NT2/D1 (cell line): ENCODE results near the gene MAPK9.

Experiments used
- DNase-seq: peaks from one replicate; pipeline ENCODE4 v3.0.0-alpha.2; 2011; ENCODE audit warnings: low read depth, low spot score
- H3K27me3 ChIP-seq: 2 replicates; pipeline ENCODE4 v1.6.0; 2011; ENCODE audit warnings: mild to moderate bottlenecking; ENCODE audit not compliant: insufficient read length, insufficient read depth
- H3K36me3 ChIP-seq: 2 replicates; pipeline ENCODE4 v1.6.1; 2011; ENCODE audit warnings: mild to moderate bottlenecking, low read length, mixed read lengths; ENCODE audit not compliant: insufficient read depth, insufficient read length
- H3K4me1 ChIP-seq: 2 replicates; pipeline ENCODE4 v1.5.1; 2011; ENCODE audit not compliant: insufficient read depth, insufficient read length
- H3K4me3 ChIP-seq: 2 replicates; pipeline ENCODE4 v1.5.1; 2011; ENCODE audit warnings: low read depth; ENCODE audit not compliant: insufficient read length
- H3K9ac ChIP-seq: 2 replicates; pipeline ENCODE4 v1.6.0; 2011; ENCODE audit warnings: low read depth; ENCODE audit not compliant: insufficient read length
- H3K9me3 ChIP-seq: 2 replicates; pipeline ENCODE4 v1.5.1; 2011; ENCODE audit warnings: mild to moderate bottlenecking, low read length; ENCODE audit not compliant: insufficient read depth
- SUZ12 ChIP-seq: IDR thresholded peaks from 2 replicates; pipeline ENCODE4 v1.6.1; 2011; ENCODE audit not compliant: insufficient read length, insufficient read depth; ENCODE audit errors: extremely low read depth
- YY1 ChIP-seq: IDR thresholded peaks from 2 replicates; pipeline ENCODE4 v1.6.1; 2011; ENCODE audit not compliant: insufficient read length, insufficient read depth
- ZNF274 ChIP-seq: IDR thresholded peaks from 2 replicates; pipeline ENCODE4 v1.6.1; 2011; ENCODE audit warnings: mild to moderate bottlenecking, low read depth, low read length

Gene MAPK9

GRCh38 chr5:180207593-180207992 is 84.3 kb downstream of the MAPK9 start:
- peaks cover 7% of the 10 kb centered on the region for H3K4me1 ChIP-seq
- H3K9me3 ChIP-seq = no peaks in the 10 kb centered on the region
- no peak overlapping the region for H3K9ac ChIP-seq
- no peak for DNase-seq
- peaks cover 18% of the 10 kb centered on the region for H3K27me3 ChIP-seq
- H3K4me3 ChIP-seq = no peak overlapping the region
- TF ChIP-seq SUZ12 = no peak
- no peak for TF ChIP-seq ZNF274
- no peak for TF ChIP-seq YY1
- H3K36me3 ChIP-seq = no peaks in the 10 kb centered on the region

GRCh38 chr5:180206993-180207392 is 84.9 kb downstream of the MAPK9 start:
- Histone ChIP-seq H3K4me3 (no peak overlapping the region), H3K9me3 (no peaks in the 10 kb centered on the region), H3K36me3 (no peaks in the 10 kb centered on the region), H3K4me1 (peaks cover 7% of the 10 kb centered on the region), H3K9ac (no peak overlapping the region), H3K27me3 (peaks cover 18% of the 10 kb centered on the region)
- TF ChIP-seq ZNF274 = no peak
- no peak for TF ChIP-seq YY1
- TF ChIP-seq SUZ12 = no peak
- DNase-seq = no peak

GRCh38 chr5:180205916-180206315 is 86.0 kb downstream of the MAPK9 start:
- Histone ChIP-seq H3K36me3 (no peaks in the 10 kb centered on the region), H3K27me3 (peaks cover 16% of the 10 kb centered on the region), H3K4me3 (no peak overlapping the region), H3K4me1 (peaks cover 7% of the 10 kb centered on the region), H3K9me3 (no peaks in the 10 kb centered on the region), H3K9ac (no peak overlapping the region)
- DNase-seq = no peak
- TF ChIP-seq SUZ12 (no peak), YY1 (no peak), ZNF274 (no peak)

- Histone ChIP-seq H3K36me3 (no peaks in the 10 kb centered on the region), H3K4me1 (peaks cover 7% of the 10 kb centered on the region)
- no peak for TF ChIP-seq YY1
- TF ChIP-seq ZNF274 = no peak
- TF ChIP-seq SUZ12 = no peak
Measured at GRCh38 chr5:180204276-180204819, 87.5 kb downstream of the MAPK9 start.

GRCh38 chr5:180202939-180203573 is 88.8 kb downstream of the MAPK9 start:
- H3K36me3 ChIP-seq = no peaks in the 10 kb centered on the region
- H3K9ac ChIP-seq = no peak overlapping the region
- DNase-seq = no peak
- no peaks in the 10 kb centered on the region for H3K9me3 ChIP-seq
- H3K4me3 ChIP-seq = no peak overlapping the region
- TF ChIP-seq SUZ12 (no peak), YY1 (no peak), ZNF274 (no peak)
- H3K4me1 ChIP-seq = peaks cover 5% of the 10 kb centered on the region
- H3K27me3 ChIP-seq = no peaks in the 10 kb centered on the region

More at GRCh38 chr5:180204276-180204819, 87.5 kb downstream of the MAPK9 start:
- Histone ChIP-seq H3K9ac (no peak overlapping the region), H3K9me3 (no peaks in the 10 kb centered on the region), H3K27me3 (peaks cover 5% of the 10 kb centered on the region), H3K4me3 (no peak overlapping the region)
- no peak for DNase-seq

- Histone ChIP-seq H3K36me3 (no peaks in the 10 kb centered on the region), H3K9me3 (no peaks in the 10 kb centered on the region), H3K9ac (no peak overlapping the region), H3K27me3 (no peaks in the 10 kb centered on the region), H3K4me3 (no peak overlapping the region), H3K4me1 (no peaks in the 10 kb centered on the region)
- DNase-seq = peak; percentile 40
- TF ChIP-seq SUZ12 (no peak), ZNF274 (no peak), YY1 (no peak)
Measured at GRCh38 chr5:180201051-180201987, 90.6 kb downstream of the MAPK9 start.

GRCh38 chr5:180199390-180199789 is 92.5 kb downstream of the MAPK9 start:
- Histone ChIP-seq H3K36me3 (no peaks in the 10 kb centered on the region), H3K4me1 (no peaks in the 10 kb centered on the region), H3K4me3 (no peak overlapping the region), H3K27me3 (no peaks in the 10 kb centered on the region), H3K9ac (no peak overlapping the region), H3K9me3 (no peaks in the 10 kb centered on the region)
- DNase-seq = no peak
- TF ChIP-seq YY1 = no peak
